GM19397 (cell line): ENCODE measurements around the gene LIN28B.
"Not testable (repeated sequence)": the region's sequence is repeated elsewhere in the genome, so short reads cannot be mapped to it uniquely, and the experiment has no call there.

Experiments used
- ATAC-seq: cut with Tn5 transposase; IDR thresholded peaks from one replicate; pipeline ENCODE4 v1.9.1; 2021; ENCODE audit warnings: mild to moderate bottlenecking, moderate library complexity; ENCODE audit not compliant: unreplicated experiment

Gene LIN28B

DNA sequence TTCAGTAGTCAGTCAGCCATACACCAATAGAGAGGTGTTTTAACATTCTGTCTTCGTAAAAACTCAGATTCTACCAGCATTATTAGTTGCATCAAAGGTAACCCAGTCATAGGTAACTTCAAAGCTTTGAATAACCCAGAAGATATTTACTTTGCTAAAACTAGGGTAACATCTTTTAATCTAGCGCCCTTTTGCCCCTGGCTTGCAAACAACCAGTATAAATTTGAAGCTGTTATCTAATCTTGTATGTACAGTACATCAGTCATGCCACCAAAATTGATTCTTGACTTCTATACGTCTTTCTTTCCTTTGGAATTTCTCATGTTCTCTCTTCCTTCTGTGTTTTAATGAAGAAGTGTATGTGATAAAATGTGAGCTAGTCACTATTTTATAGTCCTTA lies 109.3 kb downstream of the LIN28B start:
- ATAC-seq: no peak

DNA sequence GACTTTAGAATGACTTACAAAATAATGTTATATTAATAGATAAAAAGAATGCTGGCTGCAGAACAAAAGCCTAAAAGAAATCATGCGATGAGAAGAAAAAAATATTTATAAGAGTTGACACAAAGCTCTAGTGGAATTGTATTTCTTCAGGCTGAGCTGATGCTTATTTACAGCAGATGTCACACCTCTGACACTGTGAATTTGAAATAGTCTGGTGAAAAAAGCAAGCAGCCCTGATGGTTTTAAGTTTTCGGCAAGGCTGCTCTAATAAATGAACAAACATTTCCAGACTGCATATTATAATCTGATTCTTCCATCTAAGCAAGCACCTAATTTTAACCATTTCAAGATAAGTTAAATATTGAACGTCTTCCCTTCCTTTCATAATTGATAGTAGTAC lies 109.9 kb downstream of the LIN28B start:
- no peak for ATAC-seq

GRCh38 chr6:105067329-105067728 lies 110.4 kb downstream of the LIN28B start:
- no peak for ATAC-seq

DNA sequence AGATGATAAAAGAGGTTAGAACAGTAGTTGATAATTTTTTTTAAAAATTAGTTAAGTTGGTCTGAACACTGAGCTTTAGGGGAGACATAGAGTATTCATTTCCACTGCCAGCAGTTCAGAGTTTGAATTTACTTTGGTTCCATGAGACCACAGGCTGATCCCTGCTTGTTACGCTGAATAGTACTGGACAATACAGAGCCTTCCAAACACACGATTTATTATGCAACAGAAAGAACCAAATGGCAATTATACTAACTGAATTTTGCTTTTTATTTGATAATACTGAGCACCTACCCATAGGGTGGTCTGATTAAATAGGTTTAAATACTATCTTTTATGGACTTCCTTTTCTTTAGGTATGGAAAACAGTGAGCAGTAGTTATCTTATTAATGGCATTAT lies 111.5 kb downstream of the LIN28B start:
- ATAC-seq: no peak

DNA sequence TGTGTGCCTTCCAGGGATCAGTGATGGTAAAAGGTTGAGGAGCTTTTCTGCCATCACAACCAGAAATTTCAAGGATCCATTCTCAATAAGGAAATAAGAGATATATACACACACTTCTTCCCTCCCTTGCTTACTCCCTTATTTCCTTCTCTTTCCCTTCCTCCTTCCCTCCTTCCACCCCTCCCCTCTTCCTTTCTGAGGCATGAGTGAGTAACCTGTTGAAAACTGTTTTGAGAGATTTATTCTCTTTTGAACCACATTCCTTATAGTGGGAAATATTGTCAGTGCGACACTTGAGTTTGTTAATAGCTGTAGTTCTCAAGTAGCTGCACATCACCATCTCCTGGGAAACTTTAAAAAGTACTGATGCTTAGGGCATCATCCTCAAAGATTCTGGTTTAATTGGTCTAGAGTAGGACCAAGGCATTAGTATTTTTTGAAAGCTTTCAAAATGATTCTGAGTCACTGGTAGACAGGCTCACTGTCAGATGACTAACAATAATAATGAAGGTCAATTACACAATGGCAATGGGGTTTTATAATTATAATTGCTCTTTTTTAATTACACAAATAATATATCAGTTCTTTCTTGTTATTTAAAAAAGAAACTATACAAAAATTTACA lies 113.0 kb downstream of the LIN28B start:
- no peak for ATAC-seq

- ATAC-seq: no peak
These were observed 115.9 kb downstream of the LIN28B start for GRCh38 chr6:105072798-105073199.

DNA sequence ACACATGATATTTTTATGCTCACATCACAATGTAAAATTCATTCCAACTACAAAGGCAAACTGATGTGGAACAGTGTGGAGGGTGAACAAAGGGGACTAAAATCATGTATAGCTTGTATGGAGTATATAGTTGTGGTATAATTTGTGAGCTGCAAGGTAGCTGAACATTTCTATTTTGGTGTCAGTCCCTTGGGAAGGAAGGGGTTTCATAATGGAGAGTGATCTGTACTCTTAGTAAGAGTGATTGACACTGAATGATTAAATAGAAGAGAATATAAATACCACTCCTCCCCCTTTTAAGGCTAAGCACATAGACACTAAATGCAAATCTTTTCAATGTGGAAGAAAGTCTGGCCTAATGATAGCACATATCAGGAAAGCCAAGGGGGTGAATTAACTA lies 118.3 kb downstream of the LIN28B start:
- ATAC-seq: no peak

DNA sequence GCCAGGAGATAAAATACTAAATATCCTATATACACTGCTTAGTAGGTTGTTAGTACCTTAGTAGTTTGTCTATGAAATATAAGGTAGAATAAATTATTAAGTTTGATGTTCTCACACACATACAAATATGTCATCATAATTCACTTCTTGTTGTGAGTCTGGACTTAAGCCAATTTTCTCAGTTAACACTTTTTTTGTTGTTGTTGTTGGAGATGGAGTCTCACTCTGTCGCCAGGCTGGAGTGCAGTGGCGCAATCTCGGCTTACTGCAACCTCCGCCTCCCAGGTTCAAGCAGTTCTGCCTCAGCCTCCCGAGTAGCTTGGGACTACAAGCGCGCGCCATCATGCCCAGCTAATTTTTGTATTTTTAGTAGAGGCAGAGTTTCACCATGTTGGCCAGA lies 119.5 kb downstream of the LIN28B start:
- ATAC-seq: not testable (repeated sequence)

DNA sequence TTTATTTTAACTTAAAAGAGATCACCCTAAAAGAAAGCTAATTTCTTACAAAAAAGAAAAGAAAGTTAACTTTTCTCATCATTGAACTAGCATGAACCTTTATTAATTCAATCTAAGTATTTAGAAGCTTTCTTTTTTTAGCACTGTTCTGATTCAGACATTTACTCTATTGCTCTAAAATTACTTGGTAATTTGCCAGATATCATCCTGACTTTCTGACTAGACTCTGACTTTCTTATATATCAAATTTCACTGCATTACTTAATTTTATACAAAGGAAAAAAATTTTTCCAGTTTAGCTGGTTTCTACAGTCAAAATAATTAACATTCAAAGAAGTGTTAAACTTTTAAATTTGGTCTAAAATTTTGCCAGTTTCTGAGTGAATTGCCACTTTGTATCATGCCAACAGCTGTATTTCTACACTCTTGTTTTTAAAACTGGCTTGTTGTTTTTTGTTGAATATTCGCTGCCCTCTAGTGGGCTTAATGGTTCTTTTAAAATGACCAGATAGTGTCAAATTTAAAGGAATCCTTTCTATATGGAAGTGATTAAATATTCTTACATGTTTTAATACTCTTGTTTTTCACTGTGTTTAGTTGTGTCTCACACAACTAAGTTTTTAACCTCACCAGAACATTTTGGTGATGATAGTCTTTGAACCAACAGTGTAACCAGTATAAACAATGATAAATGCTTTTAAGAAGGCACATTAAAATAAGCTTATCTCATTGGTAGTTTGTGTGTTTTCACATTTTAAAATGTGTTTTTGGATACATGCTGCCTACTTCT lies 120.9 kb downstream of the LIN28B start:
- no peak for ATAC-seq

- ATAC-seq: no peak
These were observed 121.4 kb downstream of the LIN28B start for GRCh38 chr6:105078386-105078708.

DNA sequence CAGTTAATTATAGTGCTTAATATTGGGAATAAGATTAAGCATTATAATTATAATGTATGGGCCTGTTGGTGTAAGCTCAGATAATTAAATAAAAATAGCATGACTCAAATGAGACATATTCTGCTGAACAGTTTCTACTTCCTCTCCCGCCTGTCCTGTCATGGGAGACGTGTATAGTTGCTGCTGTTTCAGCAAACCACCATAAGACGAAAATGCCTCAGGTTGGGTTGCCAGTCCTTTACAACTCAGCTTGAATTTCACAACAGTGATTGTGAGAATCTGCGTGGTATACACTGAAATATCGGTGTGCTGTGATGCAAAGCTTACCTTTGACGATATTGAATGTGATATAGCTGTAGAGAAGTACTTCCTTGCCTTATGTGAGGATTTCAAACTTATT lies 123.4 kb downstream of the LIN28B start:
- ATAC-seq: no peak

DNA sequence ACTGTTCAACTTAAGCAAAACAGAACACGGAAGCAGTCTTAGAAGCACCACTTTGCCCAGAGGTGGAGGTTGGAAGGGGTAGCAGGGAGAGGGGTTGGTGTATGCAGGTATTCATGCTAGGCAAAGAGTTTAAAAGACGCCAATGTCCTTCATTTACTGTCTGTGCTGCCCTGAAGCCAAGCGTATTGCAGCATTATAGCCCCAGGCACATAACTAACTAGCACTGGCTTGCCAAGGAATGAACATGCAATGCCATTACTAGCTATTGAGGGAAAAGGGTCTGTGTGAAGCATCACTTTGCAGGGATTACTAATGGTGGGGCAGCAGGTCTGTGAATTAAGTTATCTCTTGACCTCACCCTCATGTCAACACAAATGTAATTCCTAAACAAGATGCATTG lies 124.8 kb downstream of the LIN28B start:
- ATAC-seq: not testable (repeated sequence)

DNA sequence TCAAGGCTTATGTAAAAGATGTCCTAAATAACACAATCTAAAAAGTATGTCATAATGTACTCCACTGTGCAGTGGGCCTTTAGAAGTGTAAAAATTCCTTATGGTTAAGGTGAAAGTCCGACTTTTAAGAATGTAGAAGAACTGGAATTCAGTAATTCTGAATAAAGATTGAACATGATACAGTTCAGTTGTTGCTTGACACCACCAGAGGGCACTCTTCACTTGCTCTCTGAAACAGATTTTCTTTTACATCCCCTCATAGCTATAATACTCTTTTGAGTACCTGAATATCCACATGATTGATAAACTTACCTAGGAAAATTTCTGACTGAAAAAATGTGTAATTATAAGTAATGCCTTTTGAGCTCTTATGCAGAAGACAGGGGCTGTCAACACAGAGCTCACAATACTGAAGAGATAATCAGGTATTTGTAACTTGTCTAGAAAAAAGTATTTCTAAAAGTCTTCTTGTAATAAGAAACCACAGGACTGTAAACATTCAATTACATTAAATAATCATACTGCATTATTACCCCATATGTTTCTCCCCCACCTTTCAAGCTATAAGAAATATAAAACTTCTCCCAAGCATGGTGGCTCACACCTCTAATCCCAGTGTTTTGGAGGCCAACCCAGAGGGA lies 130.8 kb downstream of the LIN28B start:
- peak; percentile 61 for ATAC-seq

DNA sequence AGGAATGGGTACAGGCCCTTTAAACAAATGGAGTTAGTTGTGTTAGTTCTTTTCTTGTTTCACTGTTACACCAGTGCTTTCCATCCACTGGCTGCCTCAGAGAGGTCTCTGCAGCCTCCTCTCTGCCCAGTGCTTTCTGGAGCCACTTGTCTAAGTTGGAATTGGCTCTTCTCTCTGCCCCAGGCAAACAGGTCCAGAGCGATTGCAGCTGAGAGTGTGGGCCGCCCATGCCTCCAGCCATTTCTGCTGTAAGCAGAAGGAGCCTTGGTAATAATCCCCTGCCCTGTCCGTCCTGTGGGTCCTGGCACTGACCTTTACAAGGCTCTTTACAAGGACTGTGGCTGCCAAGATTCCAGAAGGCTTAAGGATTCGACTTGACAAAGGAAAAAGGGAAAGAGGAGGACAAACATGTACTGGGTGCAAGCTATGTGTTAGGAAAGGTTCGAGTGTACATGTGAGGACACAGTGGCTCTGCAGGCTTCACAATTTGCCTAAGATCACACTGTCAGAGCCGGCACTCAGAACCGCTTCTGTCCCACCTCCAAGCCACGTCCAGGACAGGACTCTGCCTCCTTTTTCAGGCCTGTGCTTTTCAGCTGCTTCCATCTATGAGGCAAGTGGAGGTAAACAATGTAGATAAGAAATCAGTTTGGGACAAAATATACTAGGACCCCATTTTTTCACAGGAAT lies 134.4 kb downstream of the LIN28B start:
- no peak for ATAC-seq

DNA sequence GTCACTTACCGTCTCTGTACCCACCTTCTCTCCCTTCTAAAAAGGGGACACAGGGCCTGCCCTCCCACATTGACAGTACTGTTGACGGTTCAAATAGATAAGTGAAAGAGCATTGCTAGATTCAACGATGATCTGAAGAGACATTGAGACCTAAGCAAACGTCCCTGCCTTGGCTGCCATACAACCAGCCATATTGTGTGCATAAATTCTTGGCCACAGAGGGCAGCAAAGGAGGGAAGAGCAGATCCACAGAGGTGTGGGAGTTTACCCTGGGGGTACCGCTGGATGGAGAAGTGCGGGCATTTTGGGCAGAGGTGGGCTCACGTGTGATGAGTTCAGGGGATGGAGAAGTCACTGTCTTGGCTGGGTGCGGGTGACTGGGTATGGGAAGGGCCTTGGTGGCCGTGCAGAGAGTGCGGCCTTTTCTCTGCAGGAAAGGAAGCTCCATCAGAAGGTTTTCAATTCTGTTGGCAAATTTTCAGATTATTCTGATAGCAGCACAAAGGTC lies 137.3 kb downstream of the LIN28B start:
- no peak for ATAC-seq

DNA sequence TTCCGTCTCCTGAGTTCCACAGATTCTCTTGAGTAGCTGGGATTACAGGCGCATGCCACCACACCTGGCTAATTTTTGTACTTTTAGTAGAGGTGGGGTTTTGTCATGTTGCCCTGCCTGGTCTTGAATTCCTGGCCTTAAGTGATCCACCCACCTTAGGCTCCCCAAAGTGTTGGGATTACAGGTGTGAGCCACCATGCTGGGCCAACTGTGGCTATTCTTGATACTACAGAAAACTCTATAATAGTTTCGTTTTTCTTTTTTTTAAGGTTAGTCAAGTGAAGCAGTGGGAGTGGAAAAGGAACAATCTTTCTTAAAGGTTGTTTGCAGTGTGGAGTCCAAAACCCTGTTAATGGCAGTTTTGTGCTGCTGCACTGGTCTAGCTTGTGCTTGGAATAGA lies 138.2 kb downstream of the LIN28B start:
- no peak for ATAC-seq

GRCh38 chr6:105097288-105097687 lies 140.4 kb downstream of the LIN28B start:
- ATAC-seq: no peak

GRCh38 chr6:105099371-105099770 lies 142.5 kb downstream of the LIN28B start:
- no peak for ATAC-seq

GRCh38 chr6:105102186-105102585 lies 145.3 kb downstream of the LIN28B start:
- no peak for ATAC-seq

DNA sequence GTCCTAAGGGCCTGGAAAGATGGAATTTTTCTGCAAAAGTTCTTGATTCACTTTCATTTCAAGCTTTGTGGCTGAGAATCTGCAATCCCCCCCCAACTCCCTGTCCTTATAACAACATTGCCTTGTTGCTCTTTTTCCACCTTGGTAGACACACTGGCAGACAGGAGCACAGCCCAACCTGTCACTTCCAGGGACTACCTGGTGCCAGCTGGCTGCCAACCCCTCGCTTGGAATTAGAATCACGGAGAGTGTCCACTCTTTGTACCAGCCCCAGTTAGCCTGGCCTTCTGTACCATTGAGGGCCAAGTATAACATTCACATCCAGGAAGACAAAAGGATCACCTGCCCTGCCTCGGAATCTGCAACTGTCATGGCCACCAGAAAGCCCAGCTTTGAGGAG lies 148.2 kb downstream of the LIN28B start:
- ATAC-seq: no peak

DNA sequence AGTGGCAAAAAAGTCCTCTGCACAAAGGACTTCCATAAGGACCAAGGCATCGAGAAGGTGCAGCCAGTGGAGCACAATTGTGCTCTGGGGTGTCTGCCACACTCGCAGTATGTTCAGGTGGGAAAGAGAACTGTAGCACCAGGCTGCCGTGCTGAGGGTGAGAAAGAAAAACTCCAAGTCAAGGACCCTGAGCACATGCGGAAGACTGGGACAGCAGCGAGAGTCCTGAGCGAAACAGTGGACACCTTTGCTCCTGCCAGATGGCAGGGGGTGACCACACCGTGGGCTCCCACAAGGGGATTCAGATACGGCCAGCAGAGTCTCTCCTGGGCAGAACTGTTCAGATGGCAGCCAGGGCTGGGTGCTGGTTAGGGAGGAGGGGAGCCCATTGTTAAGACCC lies 149.4 kb downstream of the LIN28B start:
- ATAC-seq: no peak

- no peak for ATAC-seq
These were observed 150.3 kb downstream of the LIN28B start for GRCh38 chr6:105107207-105107606.
